ENCODE results near the gene TAAR2. TPM values are rescaled to one million over a fixed set of nuclear protein-coding genes. Genes with fewer than 3 reads are reported as not detected.

The TAAR2 gene
- not detected in 2 replicates for total RNA-seq (2012; rRNA removed)

GRCh38 chr6:132624175-132624574 is at the start of gene TAAR2:
Gene TAAR2 (minus strand): TSS chr6:132624275. CDS start chr6:132624275, 0 bp downstream.
- Histone ChIP-seq H3K9ac (ENCODE audit: low read depth, low read length) (no peak within 1 kb of the TSS), H3K4me2 (ENCODE audit: low read length) (no peak within 1 kb of the TSS), H3K4me1 (ENCODE audit: control insufficient read depth, insufficient read depth, low read length) (no peaks in the 10 kb centered on the region), H3K27me3 (ENCODE audit: control insufficient read depth, insufficient read depth, low read length) (peaks cover 17% of the 10 kb centered on the region), H3K9me3 (replicated peaks; ENCODE audit: low read length) (no peaks in the 10 kb centered on the region), H3K4me3 (ENCODE audit: low read length) (no peak within 1 kb of the TSS), H3K36me3 (ENCODE audit: insufficient read depth, low read length) (no peaks in the 10 kb centered on the region)

- Histone ChIP-seq H3K9ac (ENCODE audit: low read depth, low read length) (no peak overlapping the region), H3K4me2 (ENCODE audit: low read length) (no peak overlapping the region), H3K27me3 (ENCODE audit: control insufficient read depth, insufficient read depth, low read length) (peaks cover 4% of the 10 kb centered on the region), H3K36me3 (ENCODE audit: insufficient read depth, low read length) (no peaks in the 10 kb centered on the region), H3K4me1 (ENCODE audit: control insufficient read depth, insufficient read depth, low read length) (no peaks in the 10 kb centered on the region), H3K4me3 (ENCODE audit: low read length) (no peak overlapping the region), H3K9me3 (replicated peaks; ENCODE audit: low read length) (no peaks in the 10 kb centered on the region)
These were observed 49.5 kb upstream of the TAAR2 start for GRCh38 chr6:132673376-132674094.

GRCh38 chr6:132671295-132671694 is 47.2 kb upstream of the TAAR2 start:
- Histone ChIP-seq H3K4me1 (ENCODE audit: control insufficient read depth, insufficient read depth, low read length) (no peaks in the 10 kb centered on the region), H3K4me3 (ENCODE audit: low read length) (no peak overlapping the region), H3K9ac (ENCODE audit: low read depth, low read length) (no peak overlapping the region), H3K9me3 (replicated peaks; ENCODE audit: low read length) (no peaks in the 10 kb centered on the region), H3K36me3 (ENCODE audit: insufficient read depth, low read length) (no peaks in the 10 kb centered on the region), H3K4me2 (ENCODE audit: low read length) (no peak overlapping the region), H3K27me3 (ENCODE audit: control insufficient read depth, insufficient read depth, low read length) (peaks cover 4% of the 10 kb centered on the region)

GRCh38 chr6:132669690-132670291 is 45.7 kb upstream of the TAAR2 start:
- peaks cover 4% of the 10 kb centered on the region for H3K27me3 ChIP-seq (ENCODE audit: control insufficient read depth, insufficient read depth, low read length)
- H3K9me3 ChIP-seq (replicated peaks; ENCODE audit: low read length) = no peaks in the 10 kb centered on the region
- H3K9ac ChIP-seq (ENCODE audit: low read depth, low read length) = no peak overlapping the region
- H3K36me3 ChIP-seq (ENCODE audit: insufficient read depth, low read length) = no peaks in the 10 kb centered on the region
- no peak overlapping the region for H3K4me3 ChIP-seq (ENCODE audit: low read length)
- H3K4me2 ChIP-seq (ENCODE audit: low read length) = peak overlapping the region; percentile 22
- H3K4me1 ChIP-seq (ENCODE audit: control insufficient read depth, insufficient read depth, low read length) = no peaks in the 10 kb centered on the region

- Histone ChIP-seq H3K9ac (ENCODE audit: low read depth, low read length) (no peak overlapping the region), H3K27me3 (ENCODE audit: control insufficient read depth, insufficient read depth, low read length) (no peaks in the 10 kb centered on the region), H3K36me3 (ENCODE audit: insufficient read depth, low read length) (no peaks in the 10 kb centered on the region), H3K4me3 (ENCODE audit: low read length) (no peak overlapping the region), H3K9me3 (replicated peaks; ENCODE audit: low read length) (no peaks in the 10 kb centered on the region), H3K4me1 (ENCODE audit: control insufficient read depth, insufficient read depth, low read length) (no peaks in the 10 kb centered on the region), H3K4me2 (ENCODE audit: low read length) (no peak overlapping the region)
These were observed 42.0 kb upstream of the TAAR2 start for GRCh38 chr6:132666118-132666517.

GRCh38 chr6:132664309-132665034 is 40.4 kb upstream of the TAAR2 start:
- H3K36me3 ChIP-seq (ENCODE audit: insufficient read depth, low read length) = no peaks in the 10 kb centered on the region

GRCh38 chr6:132663661-132664060 is 39.6 kb upstream of the TAAR2 start:
- no peak overlapping the region for H3K9ac ChIP-seq (ENCODE audit: low read depth, low read length)
- H3K27me3 ChIP-seq (ENCODE audit: control insufficient read depth, insufficient read depth, low read length) = no peaks in the 10 kb centered on the region
- no peaks in the 10 kb centered on the region for H3K36me3 ChIP-seq (ENCODE audit: insufficient read depth, low read length)
- no peaks in the 10 kb centered on the region for H3K4me1 ChIP-seq (ENCODE audit: control insufficient read depth, insufficient read depth, low read length)
- H3K4me3 ChIP-seq (ENCODE audit: low read length) = no peak overlapping the region
- no peak overlapping the region for H3K4me2 ChIP-seq (ENCODE audit: low read length)
- H3K9me3 ChIP-seq (replicated peaks; ENCODE audit: low read length) = no peaks in the 10 kb centered on the region

More at GRCh38 chr6:132664309-132665034, 40.4 kb upstream of the TAAR2 start:
- no peak overlapping the region for H3K4me2 ChIP-seq (ENCODE audit: low read length)
- H3K9ac ChIP-seq (ENCODE audit: low read depth, low read length) = no peak overlapping the region
- H3K4me1 ChIP-seq (ENCODE audit: control insufficient read depth, insufficient read depth, low read length) = no peaks in the 10 kb centered on the region
- no peaks in the 10 kb centered on the region for H3K9me3 ChIP-seq (replicated peaks; ENCODE audit: low read length)
- no peaks in the 10 kb centered on the region for H3K27me3 ChIP-seq (ENCODE audit: control insufficient read depth, insufficient read depth, low read length)
- no peak overlapping the region for H3K4me3 ChIP-seq (ENCODE audit: low read length)

GRCh38 chr6:132661906-132662305 is 37.8 kb upstream of the TAAR2 start:
- Histone ChIP-seq H3K9me3 (replicated peaks; ENCODE audit: low read length) (no peaks in the 10 kb centered on the region), H3K4me2 (ENCODE audit: low read length) (no peak overlapping the region), H3K36me3 (ENCODE audit: insufficient read depth, low read length) (no peaks in the 10 kb centered on the region), H3K9ac (ENCODE audit: low read depth, low read length) (no peak overlapping the region), H3K4me1 (ENCODE audit: control insufficient read depth, insufficient read depth, low read length) (no peaks in the 10 kb centered on the region), H3K4me3 (ENCODE audit: low read length) (no peak overlapping the region), H3K27me3 (ENCODE audit: control insufficient read depth, insufficient read depth, low read length) (no peaks in the 10 kb centered on the region)

- H3K4me3 ChIP-seq (ENCODE audit: low read length) = no peak within 1 kb of the TSS
- H3K4me1 ChIP-seq (ENCODE audit: control insufficient read depth, insufficient read depth, low read length) = no peaks in the 10 kb centered on the region
- H3K4me2 ChIP-seq (ENCODE audit: low read length) = no peak within 1 kb of the TSS
These were observed 35.0 kb upstream of the TAAR2 start, which contains the start of gene TAAR1 for GRCh38 chr6:132659082-132659481. Gene TAAR1 (minus strand): TSS chr6:132659182. CDS start chr6:132646003, 13,179 bp downstream.

GRCh38 chr6:132651062-132651461 is 27.0 kb upstream of the TAAR2 start:
- peaks cover 6% of the 10 kb centered on the region for H3K27me3 ChIP-seq (ENCODE audit: control insufficient read depth, insufficient read depth, low read length)
- no peaks in the 10 kb centered on the region for H3K4me1 ChIP-seq (ENCODE audit: control insufficient read depth, insufficient read depth, low read length)
- no peaks in the 10 kb centered on the region for H3K9me3 ChIP-seq (replicated peaks; ENCODE audit: low read length)
- H3K9ac ChIP-seq (ENCODE audit: low read depth, low read length) = no peak overlapping the region
- no peaks in the 10 kb centered on the region for H3K36me3 ChIP-seq (ENCODE audit: insufficient read depth, low read length)
- H3K4me3 ChIP-seq (ENCODE audit: low read length) = no peak overlapping the region
- no peak overlapping the region for H3K4me2 ChIP-seq (ENCODE audit: low read length)

More at GRCh38 chr6:132659082-132659481, 35.0 kb upstream of the TAAR2 start, which contains the start of gene TAAR1:
- Histone ChIP-seq H3K9ac (ENCODE audit: low read depth, low read length) (no peak within 1 kb of the TSS), H3K36me3 (ENCODE audit: insufficient read depth, low read length) (no peaks in the 10 kb centered on the region), H3K27me3 (ENCODE audit: control insufficient read depth, insufficient read depth, low read length) (peaks cover under 1% of the 10 kb centered on the region), H3K9me3 (replicated peaks; ENCODE audit: low read length) (no peaks in the 10 kb centered on the region)

GRCh38 chr6:132650429-132650828 is 26.4 kb upstream of the TAAR2 start:
- no peaks in the 10 kb centered on the region for H3K36me3 ChIP-seq (ENCODE audit: insufficient read depth, low read length)
- no peak overlapping the region for H3K4me3 ChIP-seq (ENCODE audit: low read length)
- no peak overlapping the region for H3K9ac ChIP-seq (ENCODE audit: low read depth, low read length)
- H3K9me3 ChIP-seq (replicated peaks; ENCODE audit: low read length) = no peaks in the 10 kb centered on the region
- H3K4me1 ChIP-seq (ENCODE audit: control insufficient read depth, insufficient read depth, low read length) = no peaks in the 10 kb centered on the region
- no peak overlapping the region for H3K4me2 ChIP-seq (ENCODE audit: low read length)
- peaks cover 6% of the 10 kb centered on the region for H3K27me3 ChIP-seq (ENCODE audit: control insufficient read depth, insufficient read depth, low read length)
